ENCODE results near the gene C2orf72.
"Not testable (repeated sequence)": the region's sequence is repeated elsewhere in the genome, so short reads cannot be mapped to it uniquely, and the experiment has no call there.

The C2orf72 gene

GRCh38 chr2:231063347-231063746, 26.0 kb downstream of the C2orf72 start:
- H3K9ac ChIP-seq (ENCODE audit: low read depth, low read length, poor library complexity, severe bottlenecking): no peak overlapping the region
- no peaks in the 10 kb centered on the region for H3K9me2 ChIP-seq (replicated peaks; ENCODE audit: low read depth, low read length)
- no peaks in the 10 kb centered on the region for H3F3A ChIP-seq (ENCODE audit: low read depth)
- peaks cover 24% of the 10 kb centered on the region for H4K20me1 ChIP-seq (ENCODE audit: insufficient read depth, low read length, poor library complexity, severe bottlenecking)
- no peak overlapping the region for H3K4me2 ChIP-seq (ENCODE audit: low read depth, low read length, poor library complexity, severe bottlenecking)
- peaks cover 54% of the 10 kb centered on the region for H3K79me2 ChIP-seq (ENCODE audit: insufficient read depth, low read length)
- no peaks in the 10 kb centered on the region for H3K9me3 ChIP-seq (ENCODE audit: insufficient read depth, low read depth, low read length)
- H3K27me3 ChIP-seq (ENCODE audit: insufficient read depth, low read length, poor library complexity, severe bottlenecking): no peaks in the 10 kb centered on the region
- H3K36me3 ChIP-seq (ENCODE audit: insufficient read depth, low read length): peaks cover 68% of the 10 kb centered on the region
- H3K4me3 ChIP-seq (ENCODE audit: low read length, poor library complexity, severe bottlenecking): no peak overlapping the region
- H3K4me1 ChIP-seq (ENCODE audit: insufficient read depth, low read length, poor library complexity, severe bottlenecking): peaks cover 24% of the 10 kb centered on the region
- H2AFZ ChIP-seq (ENCODE audit: low read length): no peak overlapping the region
- TF ChIP-seq, protein P1, sequence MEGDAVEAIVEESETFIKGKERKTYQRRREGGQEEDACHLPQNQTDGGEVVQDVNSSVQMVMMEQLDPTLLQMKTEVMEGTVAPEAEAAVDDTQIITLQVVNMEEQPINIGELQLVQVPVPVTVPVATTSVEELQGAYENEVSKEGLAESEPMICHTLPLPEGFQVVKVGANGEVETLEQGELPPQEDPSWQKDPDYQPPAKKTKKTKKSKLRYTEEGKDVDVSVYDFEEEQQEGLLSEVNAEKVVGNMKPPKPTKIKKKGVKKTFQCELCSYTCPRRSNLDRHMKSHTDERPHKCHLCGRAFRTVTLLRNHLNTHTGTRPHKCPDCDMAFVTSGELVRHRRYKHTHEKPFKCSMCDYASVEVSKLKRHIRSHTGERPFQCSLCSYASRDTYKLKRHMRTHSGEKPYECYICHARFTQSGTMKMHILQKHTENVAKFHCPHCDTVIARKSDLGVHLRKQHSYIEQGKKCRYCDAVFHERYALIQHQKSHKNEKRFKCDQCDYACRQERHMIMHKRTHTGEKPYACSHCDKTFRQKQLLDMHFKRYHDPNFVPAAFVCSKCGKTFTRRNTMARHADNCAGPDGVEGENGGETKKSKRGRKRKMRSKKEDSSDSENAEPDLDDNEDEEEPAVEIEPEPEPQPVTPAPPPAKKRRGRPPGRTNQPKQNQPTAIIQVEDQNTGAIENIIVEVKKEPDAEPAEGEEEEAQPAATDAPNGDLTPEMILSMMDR (conservative IDR thresholded peaks at IDR 0.05; ENCODE audit: low read length): no peak
- no peak for TF ChIP-seq EZH2phosphoT487 (IDR thresholded peaks at IDR 0.05; ENCODE audit: borderline replicate concordance)

GRCh38 chr2:231065966-231066365, 28.6 kb downstream of the C2orf72 start:
- peaks cover 90% of the 10 kb centered on the region for H3K36me3 ChIP-seq (ENCODE audit: insufficient read depth, low read length)
- no peaks in the 10 kb centered on the region for H4K20me1 ChIP-seq (ENCODE audit: insufficient read depth, low read length, poor library complexity, severe bottlenecking)

GRCh38 chr2:231067531-231067930, 30.2 kb downstream of the C2orf72 start:
- not testable (repeated sequence) for H3K4me1 ChIP-seq (ENCODE audit: insufficient read depth, low read length, poor library complexity, severe bottlenecking); H3K9ac ChIP-seq (ENCODE audit: low read depth, low read length, poor library complexity, severe bottlenecking); H3K4me3 ChIP-seq (ENCODE audit: low read length, poor library complexity, severe bottlenecking); H2AFZ ChIP-seq (ENCODE audit: low read length); H3K9me2 ChIP-seq (replicated peaks; ENCODE audit: low read depth, low read length); H3K27me3 ChIP-seq (ENCODE audit: insufficient read depth, low read length, poor library complexity, severe bottlenecking); H3F3A ChIP-seq (ENCODE audit: low read depth); H3K9me3 ChIP-seq (ENCODE audit: insufficient read depth, low read depth, low read length); H4K20me1 ChIP-seq (ENCODE audit: insufficient read depth, low read length, poor library complexity, severe bottlenecking); H3K4me2 ChIP-seq (ENCODE audit: low read depth, low read length, poor library complexity, severe bottlenecking)
- Histone ChIP-seq H3K36me3 (ENCODE audit: insufficient read depth, low read length) (peaks cover 89% of the 10 kb centered on the region), H3K79me2 (ENCODE audit: insufficient read depth, low read length) (peaks cover 14% of the 10 kb centered on the region; the same call in 1 of the 2 replicates)

More at GRCh38 chr2:231065966-231066365, 28.6 kb downstream of the C2orf72 start:
- no peaks in the 10 kb centered on the region for H3F3A ChIP-seq (ENCODE audit: low read depth)
- H3K4me3 ChIP-seq (ENCODE audit: low read length, poor library complexity, severe bottlenecking): no peak overlapping the region
- no peaks in the 10 kb centered on the region for H3K4me1 ChIP-seq (ENCODE audit: insufficient read depth, low read length, poor library complexity, severe bottlenecking)
- TF ChIP-seq, protein P1 (conservative IDR thresholded peaks at IDR 0.05; ENCODE audit: low read length): no peak
- no peak for TF ChIP-seq EZH2phosphoT487 (IDR thresholded peaks at IDR 0.05; ENCODE audit: borderline replicate concordance)
- no peaks in the 10 kb centered on the region for H3K9me3 ChIP-seq (ENCODE audit: insufficient read depth, low read depth, low read length)
- H3K9ac ChIP-seq (ENCODE audit: low read depth, low read length, poor library complexity, severe bottlenecking): no peak overlapping the region
- H3K27me3 ChIP-seq (ENCODE audit: insufficient read depth, low read length, poor library complexity, severe bottlenecking): no peaks in the 10 kb centered on the region
- H2AFZ ChIP-seq (ENCODE audit: low read length): no peak overlapping the region
- no peaks in the 10 kb centered on the region for H3K9me2 ChIP-seq (replicated peaks; ENCODE audit: low read depth, low read length)
- H3K79me2 ChIP-seq (ENCODE audit: insufficient read depth, low read length): peaks cover 28% of the 10 kb centered on the region; the same call in 1 of the 2 replicates
- H3K4me2 ChIP-seq (ENCODE audit: low read depth, low read length, poor library complexity, severe bottlenecking): no peak overlapping the region

- H3K9me3 ChIP-seq (ENCODE audit: insufficient read depth, low read depth, low read length): no peaks in the 10 kb centered on the region
- H3K9ac ChIP-seq (ENCODE audit: low read depth, low read length, poor library complexity, severe bottlenecking): no peak overlapping the region
- no peaks in the 10 kb centered on the region for H3K4me1 ChIP-seq (ENCODE audit: insufficient read depth, low read length, poor library complexity, severe bottlenecking)
- H2AFZ ChIP-seq (ENCODE audit: low read length): no peak overlapping the region
- H3K36me3 ChIP-seq (ENCODE audit: insufficient read depth, low read length): peaks cover 88% of the 10 kb centered on the region
- H3K79me2 ChIP-seq (ENCODE audit: insufficient read depth, low read length): peaks cover 3% of the 10 kb centered on the region; the same call in 1 of the 2 replicates
- TF ChIP-seq EZH2phosphoT487 (IDR thresholded peaks at IDR 0.05; ENCODE audit: borderline replicate concordance): no peak
- TF ChIP-seq, protein P1 (conservative IDR thresholded peaks at IDR 0.05; ENCODE audit: low read length): no peak
- H3F3A ChIP-seq (ENCODE audit: low read depth): no peaks in the 10 kb centered on the region
- H3K27me3 ChIP-seq (ENCODE audit: insufficient read depth, low read length, poor library complexity, severe bottlenecking): no peaks in the 10 kb centered on the region
- H3K9me2 ChIP-seq (replicated peaks; ENCODE audit: low read depth, low read length): no peaks in the 10 kb centered on the region
- H3K4me3 ChIP-seq (ENCODE audit: low read length, poor library complexity, severe bottlenecking): no peak overlapping the region
- H3K4me2 ChIP-seq (ENCODE audit: low read depth, low read length, poor library complexity, severe bottlenecking): no peak overlapping the region
- no peaks in the 10 kb centered on the region for H4K20me1 ChIP-seq (ENCODE audit: insufficient read depth, low read length, poor library complexity, severe bottlenecking)
Observed at GRCh38 chr2:231068525-231069222, 31.4 kb downstream of the C2orf72 start.
